GM21529 (cell line): ENCODE measurements around the gene UBE2E2.

Experiments used
- ATAC-seq: cut with Tn5 transposase; IDR thresholded peaks from one replicate; pipeline ENCODE4 v1.9.1; 2021; ENCODE audit not compliant: unreplicated experiment

UBE2E2 gene

DNA sequence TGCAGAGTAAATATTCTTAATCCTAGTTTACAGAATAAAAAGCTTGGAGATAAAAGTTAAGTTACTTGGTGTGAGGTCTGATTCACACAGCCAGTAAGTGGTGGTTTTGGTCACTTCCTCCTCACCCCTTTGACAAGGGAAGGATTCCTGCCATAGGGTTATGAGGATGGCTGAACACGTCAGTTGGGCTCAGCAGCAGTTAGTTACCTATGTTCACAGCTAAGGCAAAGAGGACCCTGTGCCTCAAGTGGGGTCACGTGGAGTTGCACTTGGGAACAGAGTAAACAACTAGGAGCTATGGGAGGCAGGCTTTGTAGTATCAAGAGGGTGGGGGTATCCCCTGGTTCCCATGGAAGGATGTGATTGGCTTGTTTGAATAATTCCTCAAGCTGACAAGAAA lies 232.2 kb downstream of the UBE2E2 start:
- no peak for ATAC-seq

DNA sequence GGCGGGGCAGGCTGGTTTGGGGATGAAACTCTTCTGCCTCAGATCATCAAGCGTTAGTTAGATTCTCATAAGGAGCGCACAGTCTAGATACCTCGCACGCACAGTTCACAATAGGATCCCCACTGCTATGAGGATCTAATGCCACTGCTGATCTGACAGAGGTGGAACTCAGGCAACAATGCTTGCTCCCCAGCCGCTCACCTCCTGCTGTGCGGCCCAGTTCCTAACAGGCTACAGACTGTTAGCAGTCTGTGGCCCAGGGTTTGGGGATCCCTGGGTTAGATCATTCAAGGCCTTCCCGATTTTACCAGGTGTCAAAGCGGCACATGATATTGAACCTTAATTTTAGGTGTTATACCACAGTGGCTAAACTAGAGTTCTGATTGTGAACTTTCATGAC lies 232.8 kb downstream of the UBE2E2 start:
- no peak for ATAC-seq

GRCh38 chr3:23437484-23438145 lies 234.5 kb downstream of the UBE2E2 start:
- ATAC-seq: no peak

GRCh38 chr3:23438657-23439056 lies 235.5 kb downstream of the UBE2E2 start:
- peak; percentile 36 for ATAC-seq

- no peak for ATAC-seq
Measured at GRCh38 chr3:23439080-23439479, 236.0 kb downstream of the UBE2E2 start.

- ATAC-seq: no peak
Measured at GRCh38 chr3:23440416-23441294, 237.5 kb downstream of the UBE2E2 start.

- ATAC-seq: peak; percentile 77
Measured at GRCh38 chr3:23442598-23443383, 239.7 kb downstream of the UBE2E2 start.

GRCh38 chr3:23444386-23444785 lies 241.3 kb downstream of the UBE2E2 start:
- no peak for ATAC-seq

- no peak for ATAC-seq
Measured at GRCh38 chr3:23446301-23446700, 243.2 kb downstream of the UBE2E2 start.

GRCh38 chr3:23448998-23449537 lies 245.9 kb downstream of the UBE2E2 start:
- ATAC-seq: no peak

GRCh38 chr3:23450051-23450450 lies 246.9 kb downstream of the UBE2E2 start:
- ATAC-seq: no peak

DNA sequence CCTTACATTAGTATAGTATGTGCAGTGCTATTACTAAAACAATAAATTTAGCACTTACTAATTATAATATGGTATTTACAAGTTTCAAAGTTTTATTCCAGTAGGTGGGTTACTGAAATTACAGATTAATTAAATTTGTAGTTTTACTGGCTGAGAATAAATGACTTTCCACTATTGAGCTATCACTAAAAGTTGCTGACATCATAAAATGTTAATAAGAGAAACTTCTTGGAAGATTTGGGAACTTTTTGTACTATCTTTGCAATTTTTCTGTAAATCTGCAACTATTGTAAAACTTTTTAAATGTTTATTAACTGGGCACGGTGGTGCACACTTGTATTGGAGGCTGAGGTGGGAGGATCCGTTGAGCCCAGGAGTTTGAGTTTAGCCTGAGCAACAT lies 247.7 kb downstream of the UBE2E2 start:
- ATAC-seq: no peak

GRCh38 chr3:23452408-23452807 lies 249.3 kb downstream of the UBE2E2 start:
- ATAC-seq: no peak

- no peak for ATAC-seq
Measured at GRCh38 chr3:23455084-23455483, 252.0 kb downstream of the UBE2E2 start.

GRCh38 chr3:23455775-23456174 lies 252.6 kb downstream of the UBE2E2 start:
- ATAC-seq: no peak

DNA sequence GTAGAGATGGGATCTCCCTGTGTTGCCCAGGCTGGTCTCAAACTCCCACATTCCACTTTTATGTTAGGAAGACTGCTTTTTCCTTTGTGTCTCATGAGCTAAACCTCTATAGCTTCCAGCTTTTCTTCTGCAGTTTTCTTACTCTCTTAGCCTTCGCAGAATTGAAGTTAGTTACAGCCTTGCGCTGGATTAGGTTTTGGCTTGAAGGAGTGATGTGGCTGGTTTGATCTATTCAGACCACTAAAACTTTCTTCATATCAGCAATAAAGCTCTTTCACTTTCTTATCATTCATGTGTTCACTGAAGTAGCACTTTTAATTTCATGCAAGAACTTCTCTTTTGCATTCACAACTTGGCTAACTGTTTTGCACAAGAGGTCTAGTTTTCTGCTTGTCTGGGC lies 254.6 kb downstream of the UBE2E2 start:
- ATAC-seq: no peak

GRCh38 chr3:23459465-23459864 lies 256.3 kb downstream of the UBE2E2 start:
- no peak for ATAC-seq

DNA sequence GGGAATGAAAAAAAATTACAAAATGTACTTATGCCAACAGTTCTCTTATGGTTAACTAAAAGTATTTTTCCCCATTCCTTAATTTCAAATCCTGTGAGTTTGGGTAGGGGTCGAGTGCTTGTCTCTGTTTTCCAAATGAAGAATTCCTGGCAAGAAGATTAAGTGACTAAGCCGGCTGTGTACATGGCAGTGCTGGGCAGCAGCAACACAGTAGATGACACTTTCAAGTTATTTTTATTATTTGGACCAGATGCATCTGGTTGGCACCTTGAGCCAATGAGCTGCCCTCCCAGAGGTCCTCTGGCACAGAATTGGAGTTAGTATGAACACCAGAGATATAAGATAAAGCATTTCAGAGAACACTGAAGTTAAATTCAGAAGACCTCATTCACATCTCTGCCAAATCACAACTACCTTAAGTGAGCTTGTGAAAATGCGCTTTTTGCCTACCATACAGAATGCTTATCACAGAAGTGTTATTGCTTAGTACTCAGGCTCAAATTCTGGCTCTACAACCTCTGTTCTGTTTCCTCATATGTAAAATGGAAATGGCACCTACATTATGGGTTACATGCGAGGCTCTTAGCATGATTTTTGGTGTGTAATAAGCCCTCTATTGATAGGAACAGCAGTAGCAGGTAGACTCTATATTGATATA lies 256.9 kb downstream of the UBE2E2 start:
- ATAC-seq: no peak

DNA sequence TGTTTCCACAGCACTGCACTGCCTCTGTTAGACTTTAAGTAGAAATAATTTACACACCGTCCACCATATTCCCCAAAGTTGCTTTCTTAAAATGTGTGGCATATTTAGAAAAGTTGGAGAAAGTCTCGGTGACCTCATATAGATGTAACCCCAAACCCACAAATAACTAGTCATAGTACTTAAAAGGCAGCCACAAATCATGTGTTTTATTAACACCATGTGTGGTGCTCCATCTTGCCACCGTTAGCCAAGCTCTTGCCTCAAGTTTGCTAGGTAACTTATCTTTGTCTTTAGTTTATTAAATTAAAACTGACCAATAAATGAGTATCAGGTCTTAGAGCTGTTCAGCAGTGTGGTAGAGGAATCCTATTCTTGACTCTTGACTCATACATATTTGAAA lies 257.9 kb downstream of the UBE2E2 start:
- ATAC-seq: no peak

DNA sequence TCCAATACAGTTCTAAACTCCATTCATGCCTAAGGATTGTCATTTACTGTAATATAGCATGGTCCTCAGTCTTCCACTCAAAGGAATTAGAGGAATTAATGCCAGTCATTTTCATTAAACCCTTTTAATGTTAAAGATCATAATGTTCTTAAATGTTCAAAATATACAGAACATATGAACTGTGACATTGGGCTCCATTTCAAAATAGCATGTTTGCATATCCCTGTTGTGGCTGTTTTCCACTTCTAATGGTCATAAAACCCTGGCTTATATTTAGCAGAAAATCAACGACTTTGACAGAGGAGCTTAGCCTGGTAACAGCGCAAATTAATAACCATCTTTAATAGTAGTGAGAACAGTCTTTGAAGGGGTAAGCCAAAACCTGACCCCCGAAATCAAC lies 260.7 kb downstream of the UBE2E2 start:
- ATAC-seq: no peak

GRCh38 chr3:23465569-23465968 lies 262.4 kb downstream of the UBE2E2 start:
- ATAC-seq: no peak
